H1 (cell line): ENCODE measurements around the gene ELMO3. TPM values are rescaled to one million over a fixed set of nuclear protein-coding genes. Genes with fewer than 3 reads are reported as not detected.

ENCODE experiments used
- CTCF ChIA-PET: fragments of 300-600 bp; sonication (Branson Sonifier 250); formaldehyde crosslinking; loops from one replicate; lab custom pipeline; 2021; ENCODE audit not compliant: partially characterized antibody; lab: Charles Lee
- POLR2A ChIA-PET: fragments of 300-600 bp; sonication (Branson Sonifier 250); formaldehyde crosslinking; loops from one replicate; lab custom pipeline; 2021; ENCODE audit warnings: inconsistent platforms; ENCODE audit not compliant: partially characterized antibody; lab: Charles Lee
- DNase-seq, 2 experiments: peaks; one replicate each; pipeline versions ENCODE4 v3.0.0 to v3.0.0-alpha.2; 2010 to 2022; ENCODE audit warnings: low spot score in 2 of 2, low read depth in 1 of 2, mixed read lengths in 1 of 2
- FAIRE-seq: peaks from 2 replicates; lab custom pipeline; 2011; peaks lifted over from hg19 to GRCh38; lab: Jason Lieb, UNC
- H2AFZ ChIP-seq: 2 replicates; pipeline ENCODE4 v1.8.1; 2012; ENCODE audit warnings: low read length, inconsistent platforms
- H2AK5ac ChIP-seq: 2 replicates; pipeline ENCODE4 v1.6.1; 2013; ENCODE audit warnings: low read depth, low read length
- H2BK120ac ChIP-seq: replicated peaks from 2 replicates; pipeline ENCODE3; 2013; ENCODE audit warnings: low read depth, low read length, inconsistent platforms
- H2BK12ac ChIP-seq: 2 replicates; pipeline ENCODE4 v1.6.1; 2013; ENCODE audit warnings: low read depth, low read length
- H2BK15ac ChIP-seq: 2 replicates; pipeline ENCODE4 v1.6.1; 2013; ENCODE audit warnings: low read length
- H2BK20ac ChIP-seq: 2 replicates; pipeline ENCODE4 v1.6.1; 2013; ENCODE audit warnings: low read length
- H2BK5ac ChIP-seq: 2 replicates; pipeline ENCODE4 v1.6.1; 2013; ENCODE audit warnings: low read depth, low read length
- H3K14ac ChIP-seq: 2 replicates; pipeline ENCODE4 v1.6.1; 2013; ENCODE audit warnings: inconsistent platforms; ENCODE audit not compliant: insufficient read length
- H3K18ac ChIP-seq: 2 replicates; pipeline ENCODE4 v1.6.1; 2013; ENCODE audit warnings: low read length; ENCODE audit errors: extremely low read depth
- H3K23ac ChIP-seq: 2 replicates; pipeline ENCODE4 v1.6.1; 2013; ENCODE audit warnings: inconsistent platforms; ENCODE audit not compliant: insufficient read length
- H3K23me2 ChIP-seq: 2 replicates; pipeline ENCODE4 v1.6.1; 2013; ENCODE audit warnings: low read depth, low read length
- H3K27ac ChIP-seq: 2 replicates; pipeline ENCODE4 v1.6.1; 2011; ENCODE audit warnings: low read depth, low read length, inconsistent platforms
- H3K27me3 ChIP-seq, 4 experiments: replicated peaks in 1 of 4; 1 replicate in 1 of 4; 2 replicates in 3 of 4; pipeline versions ENCODE4 v1.6.1 to v1.8.1; 2011 to 2013; ENCODE audit warnings: low read length in 3 of 4, mild to moderate bottlenecking in 3 of 4, inconsistent platforms in 2 of 4, mixed read lengths in 2 of 4, moderate library complexity in 1 of 4; ENCODE audit not compliant: control insufficient read depth in 3 of 4, insufficient read depth in 3 of 4; ENCODE audit errors: extremely low read depth in 1 of 4
- H3K36me3 ChIP-seq, 4 experiments: 2 replicates each; pipeline versions ENCODE4 v1.6.1 to v1.8.1; 2011 to 2013; ENCODE audit warnings: mild to moderate bottlenecking in 4 of 4, low read length in 3 of 4, moderate library complexity in 2 of 4, control low read depth in 1 of 4, inconsistent platforms in 1 of 4; ENCODE audit not compliant: insufficient read depth in 4 of 4, control insufficient read depth in 2 of 4
- H3K4ac ChIP-seq: replicated peaks from 2 replicates; pipeline ENCODE3; 2013; ENCODE audit warnings: low read length, low read depth, mixed read lengths, inconsistent platforms; ENCODE audit not compliant: insufficient read length
- H3K4me1 ChIP-seq, 4 experiments: replicated peaks in 1 of 4; 1 replicate in 1 of 4; 2 replicates in 3 of 4; pipeline versions ENCODE4 v1.6.1 to v1.8.1; 2011 to 2013; ENCODE audit warnings: low read length in 3 of 4, inconsistent platforms in 2 of 4, mixed read lengths in 1 of 4; ENCODE audit not compliant: insufficient read depth in 4 of 4, control insufficient read depth in 3 of 4
- H3K4me2 ChIP-seq, 2 experiments: 2 replicates each; pipeline versions ENCODE4 v1.6.1 to v1.8.1; 2011 to 2013; ENCODE audit warnings: low read depth in 2 of 2, low read length in 2 of 2, control low read depth in 1 of 2, inconsistent platforms in 1 of 2, mild to moderate bottlenecking in 1 of 2; ENCODE audit not compliant: insufficient read depth in 1 of 2
- H3K4me3 ChIP-seq, 4 experiments: fragments of 200-600, 300-600 bp in 1 of 4; sonication (generic), shearing (Covaris generic), sonication (Bioruptor Twin) in 1 of 4; 2 replicates each; pipeline versions ENCODE4 v1.5.1 to v1.8.1; 2011 to 2016; ENCODE audit warnings: low read length in 4 of 4, low read depth in 3 of 4, control low read depth in 2 of 4, inconsistent platforms in 2 of 4, mild to moderate bottlenecking in 2 of 4, mixed read lengths in 1 of 4, moderate library complexity in 1 of 4; ENCODE audit not compliant: insufficient read depth in 2 of 4; ENCODE audit errors: extremely low read depth in 1 of 4
- H3K56ac ChIP-seq: replicated peaks from 2 replicates; pipeline ENCODE3; 2013; ENCODE audit warnings: low read depth, mild to moderate bottlenecking, mixed read lengths, low read length, inconsistent platforms; ENCODE audit not compliant: insufficient read length
- H3K79me1 ChIP-seq: 2 replicates; pipeline ENCODE4 v1.6.1; 2013; ENCODE audit warnings: low read depth, low read length, control low read depth
- H3K79me2 ChIP-seq, 2 experiments: 2 replicates each; pipeline versions ENCODE4 v1.6.1 to v1.8.1; 2012 to 2013; ENCODE audit warnings: low read length in 2 of 2, mild to moderate bottlenecking in 2 of 2, inconsistent platforms in 1 of 2; ENCODE audit not compliant: insufficient read depth in 2 of 2, control insufficient read depth in 1 of 2
- H3K9ac ChIP-seq, 4 experiments: replicated peaks in 1 of 4; 1 replicate in 1 of 4; 2 replicates in 3 of 4; pipeline versions ENCODE4 v1.6.1 to v1.8.1; 2011 to 2013; ENCODE audit warnings: low read depth in 3 of 4, low read length in 3 of 4, control low read depth in 2 of 4, mild to moderate bottlenecking in 2 of 4, moderate library complexity in 2 of 4, inconsistent platforms in 1 of 4; ENCODE audit errors: extremely low read depth in 1 of 4
- H3K9me3 ChIP-seq, 2 experiments: 2 replicates each; pipeline versions ENCODE4 v1.6.1 to v1.8.1; 2012 to 2013; ENCODE audit warnings: mild to moderate bottlenecking in 2 of 2, moderate library complexity in 2 of 2, control low read depth in 1 of 2, inconsistent platforms in 1 of 2, low read depth in 1 of 2, low read length in 1 of 2, mixed read lengths in 1 of 2; ENCODE audit not compliant: insufficient read depth in 2 of 2
- H4K20me1 ChIP-seq, 2 experiments: replicated peaks in 1 of 2; 2 replicates each; pipeline versions ENCODE3 to v1.8.1; 2011 to 2013; ENCODE audit warnings: inconsistent platforms in 2 of 2, low read length in 2 of 2, mild to moderate bottlenecking in 1 of 2; ENCODE audit not compliant: insufficient read depth in 2 of 2, control insufficient read depth in 1 of 2
- H4K5ac ChIP-seq: 2 replicates; pipeline ENCODE4 v1.6.1; 2013; ENCODE audit warnings: low read length, low read depth, mixed read lengths, inconsistent platforms; ENCODE audit not compliant: insufficient read length
- H4K8ac ChIP-seq: 2 replicates; pipeline ENCODE4 v1.8.0; 2013; ENCODE audit warnings: mild to moderate bottlenecking, moderate library complexity, low read length, inconsistent platforms; ENCODE audit not compliant: insufficient read depth; ENCODE audit errors: extremely low read depth
- H4K91ac ChIP-seq: replicated peaks from 2 replicates; pipeline ENCODE3; 2013; ENCODE audit warnings: low read length, mixed read lengths, inconsistent platforms; ENCODE audit not compliant: insufficient read length
- BCL11A ChIP-seq, 2 experiments: IDR thresholded peaks; one replicate each; pipeline ENCODE4 v1.6.1; 2011; ENCODE audit warnings: low read depth in 2 of 2, low read length in 2 of 2, mild to moderate bottlenecking in 2 of 2
- CHD1 ChIP-seq: IDR thresholded peaks from 2 replicates; pipeline ENCODE4 v1.6.1; 2012; ENCODE audit warnings: low read depth, low read length, improper control_type of control experiment
- RNF2 ChIP-seq: fragments of 200-900, 300-1000 bp; sonication (generic); IDR thresholded peaks from 2 replicates; pipeline ENCODE4 v1.7.1; 2016; ENCODE audit warnings: borderline replicate concordance, low read depth, mild to moderate bottlenecking, antibody characterized with exemption, low read length; ENCODE audit not compliant: poor library complexity, severe bottlenecking; ENCODE audit errors: missing control alignments
- SAP30 ChIP-seq: fragments of 300-600 bp; sonication (generic); IDR thresholded peaks from 2 replicates; pipeline ENCODE4 v1.7.1; 2012; ENCODE audit warnings: low read length, moderate library complexity, mild to moderate bottlenecking, inconsistent platforms; ENCODE audit not compliant: insufficient read depth, insufficient replicate concordance
- SIN3A ChIP-seq, 2 experiments: IDR thresholded peaks in 1 of 2; conservative IDR thresholded peaks in 1 of 2; 2 replicates each; pipeline ENCODE4 v1.6.1; 2011 to 2012; ENCODE audit warnings: low read length in 2 of 2, improper control_type of control experiment in 1 of 2, low read depth in 1 of 2, mild to moderate bottlenecking in 1 of 2
- TAF7 ChIP-seq: optimal IDR thresholded peaks from 2 replicates; pipeline ENCODE3; 2011; ENCODE audit warnings: low read depth, mild to moderate bottlenecking, inconsistent platforms, low read length, moderate library complexity, borderline replicate concordance
- TBP ChIP-seq: IDR thresholded peaks from 2 replicates; pipeline ENCODE4 v1.6.1; 2011; ENCODE audit warnings: low read depth, low read length, improper control_type of control experiment
- WGBS, 2 experiments: shearing (Covaris generic) in 1 of 2; methylation state at CpG; one replicate each; pipeline versions ENCODE4 v1.1.6 to v1.1.7; 2013 to 2015; ENCODE audit warnings: low lambda C conversion rate in 2 of 2, mixed read lengths in 2 of 2, inconsistent platforms in 1 of 2, low coverage in 1 of 2, missing lambda C conversion rate in 1 of 2; ENCODE audit not compliant: insufficient replicate concordance in 2 of 2, insufficient coverage in 1 of 2, insufficient read length in 1 of 2; ENCODE audit errors: extremely low coverage in 1 of 2, missing lambda C conversion rate in 1 of 2; 5-methylcytosine and 5-hydroxymethylcytosine counted together
- polyA plus RNA-seq, 7 experiments: library from polyadenylated mRNA; depleted of rRNA in 3 of 7; stranded (reverse) in 5 of 7; unstranded in 2 of 7; fragments of >200 nt in 5 of 7; fragments of 200-250 nt in 2 of 7; gene quantifications; 1 replicate in 5 of 7; 2 replicates in 1 of 7; 4 replicates in 1 of 7; pipeline versions ENCODE4 v1.2.1 to v1.2.3, GENCODE V29; 2011 to 2013; ENCODE audit warnings: missing spikeins in 2 of 7, mixed read lengths in 2 of 7
- total RNA-seq: library from RNA; stranded (reverse); fragmentation: NEBNext Ultra II Directional; extraction: Animal tissue kit (Norgen Biotek cat#: 25700); gene quantifications from 2 replicates; pipeline ENCODE4 v1.2.1, GENCODE V29; 2021
- TF ChIP-seq, protein P1 (sequence below): IDR thresholded peaks from 2 replicates; pipeline ENCODE4 v1.6.1; 2012; ENCODE audit warnings: inconsistent platforms

The ELMO3 gene
- total and polyA plus RNA-seq, 2 of the 8 experiments (the other 6 are each of a cell fraction or from before 2014, with no cell fraction given), result 9.6 to 10.9 TPM

GRCh38 chr16:67248073-67248400 is 49.1 kb downstream of the ELMO3 start:
- H3K27ac ChIP-seq, result no peak overlapping the region
- H2BK15ac ChIP-seq, result 0 out of 2 replicates have a peak overlapping the region, but pooled peaks have one; percentile 0
- H3K4me1 ChIP-seq, result peaks cover 9 to 30% (median 13%) of the 10 kb centered on the region in 4 experiments
- 12% methylated on average over 7 of the region's 7 CpGs; no CpG with 5 or more reads in 1 of the 2 experiments for WGBS, 2 experiments
- H3K4me2 ChIP-seq, result peak overlapping the region; percentile 92 to 95
- peaks cover 0 to 3% of the 10 kb centered on the region in 2 experiments for H4K20me1 ChIP-seq
- FAIRE-seq, result no peak
- ChIA-PET CTCF (interaction anchor here (0.8 to 4.4 kb wide), 12 partner anchors 12 to 198 kb away, joined by 3 to 33 read pairs (median 5); partner anchors contain the start of genes KCTD19 and LRRC36), POLR2A (interaction anchor here (1.0 to 6.8 kb wide), 10 partner anchors 10 to 50 kb away, joined by 3 to 111 read pairs (median 8); partner anchors contain the start of genes ELMO3 and TMEM208)
- H4K8ac ChIP-seq, result no peak overlapping the region; the same call in 1 of the 2 replicates
- H3K79me1 ChIP-seq, result peaks cover 6% of the 10 kb centered on the region; the same call in 1 of the 2 replicates
- H2BK120ac ChIP-seq, result no peak overlapping the region
- H3K4me3 ChIP-seq, result peak overlapping the region; percentile 55 to 71 (median 66)
- no peaks in the 10 kb centered on the region for H3K9me3 ChIP-seq
- no peak overlapping the region for H2BK20ac ChIP-seq
- no peak overlapping the region for H2AK5ac ChIP-seq
- no peak overlapping the region for H4K5ac ChIP-seq
- H2AFZ ChIP-seq, result no peak overlapping the region
- 0 out of 2 replicates have a peak overlapping the region, but pooled peaks have one; percentile 52 for H2BK12ac ChIP-seq
- H3K36me3 ChIP-seq, result peaks cover 0 to 2% (median 0%) of the 10 kb centered on the region in 4 experiments; a peak in 2 of 8 replicates
- H3K79me2 ChIP-seq, result peaks cover 0 to 19% of the 10 kb centered on the region in 2 experiments; a peak in 2 of 4 replicates
- DNase-seq, result peak in 1 of 2 experiments; percentile 58
- H3K14ac ChIP-seq, result no peak overlapping the region
- no peak overlapping the region for H3K23ac ChIP-seq
- no peak overlapping the region for H4K91ac ChIP-seq
- H3K56ac ChIP-seq, result no peak overlapping the region
- no peak overlapping the region for H3K4ac ChIP-seq
- no peak for TF ChIP-seq RNF2
- TF ChIP-seq CHD1, result no peak
- no peak for TF ChIP-seq BCL11A (IDR thresholded peaks at IDR 0.05; ENCODE audit: low read depth in 2 of 2, low read length in 2 of 2)
- TF ChIP-seq, protein P1, sequence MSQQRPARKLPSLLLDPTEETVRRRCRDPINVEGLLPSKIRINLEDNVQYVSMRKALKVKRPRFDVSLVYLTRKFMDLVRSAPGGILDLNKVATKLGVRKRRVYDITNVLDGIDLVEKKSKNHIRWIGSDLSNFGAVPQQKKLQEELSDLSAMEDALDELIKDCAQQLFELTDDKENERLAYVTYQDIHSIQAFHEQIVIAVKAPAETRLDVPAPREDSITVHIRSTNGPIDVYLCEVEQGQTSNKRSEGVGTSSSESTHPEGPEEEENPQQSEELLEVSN, result no peak; the same call in 1 of the 2 replicates
- no peak for TF ChIP-seq TBP
- 0 out of 4 replicates have a peak, but pooled peaks of 1 of the 2 experiments have one; percentile 41 for TF ChIP-seq SIN3A (conservative IDR thresholded peaks at IDR 0.05 in 1 of 2, IDR thresholded peaks at IDR 0.05 in 1 of 2; ENCODE audit: low read depth in 1 of 2, low read length in 2 of 2)
- no peak for TF ChIP-seq SAP30
- TF ChIP-seq TAF7, result no peak
- H2BK5ac ChIP-seq, result no peak overlapping the region
- peak overlapping the region in 1 of 4 experiments; percentile 47; a peak in 2 of 7 replicates for H3K9ac ChIP-seq
- H3K27me3 ChIP-seq, result peaks cover 0 to 21% (median 13%) of the 10 kb centered on the region in 4 experiments; a peak in 5 of 7 replicates
- peaks cover 12% of the 10 kb centered on the region; the same call in 1 of the 2 replicates for H3K23me2 ChIP-seq
- H3K18ac ChIP-seq, result no peak overlapping the region; the same call in 1 of the 2 replicates
